ENCODE data around the gene DNAL4. TPM values are rescaled to one million over a fixed set of nuclear protein-coding genes. Genes with fewer than 3 reads are reported as not detected.

Gene DNAL4
- total RNA-seq, 1 experiment from 2014 or later, result 19.9 TPM

DNA sequence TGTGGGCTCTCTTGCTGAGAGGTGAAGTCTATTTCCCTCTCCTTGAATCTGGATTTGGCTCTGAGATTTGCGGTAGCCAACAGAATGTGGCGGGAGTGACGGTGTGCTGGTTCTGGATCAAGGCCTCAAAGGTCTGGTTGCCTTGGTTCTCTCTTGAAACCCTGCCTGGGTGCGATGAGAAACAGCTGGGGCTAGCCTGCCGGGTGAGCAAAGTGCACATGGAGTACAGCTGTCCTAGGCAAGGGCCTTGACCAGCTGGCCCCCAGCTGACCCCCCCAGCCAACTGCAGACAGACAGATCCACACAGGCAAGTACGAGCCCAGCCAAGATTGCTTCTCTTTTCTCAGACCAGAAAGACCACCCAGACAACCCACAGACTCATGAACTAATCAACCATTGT is 49.0 kb downstream of the DNAL4 start:
- no peak overlapping the region for H3K27ac ChIP-seq
- H3K36me3 ChIP-seq, result peaks cover 99% of the 10 kb centered on the region
- no peaks in the 10 kb centered on the region for H3K9me3 ChIP-seq (replicated peaks)
- no peaks in the 10 kb centered on the region for H3K4me1 ChIP-seq (replicated peaks)
- no peaks in the 10 kb centered on the region for H3K27me3 ChIP-seq (replicated peaks)
- no peak for DNase-seq (ENCODE audit: low read depth in 1 of 2, low spot score in 2 of 2)
- H3K4me3 ChIP-seq, result no peak overlapping the region

DNA sequence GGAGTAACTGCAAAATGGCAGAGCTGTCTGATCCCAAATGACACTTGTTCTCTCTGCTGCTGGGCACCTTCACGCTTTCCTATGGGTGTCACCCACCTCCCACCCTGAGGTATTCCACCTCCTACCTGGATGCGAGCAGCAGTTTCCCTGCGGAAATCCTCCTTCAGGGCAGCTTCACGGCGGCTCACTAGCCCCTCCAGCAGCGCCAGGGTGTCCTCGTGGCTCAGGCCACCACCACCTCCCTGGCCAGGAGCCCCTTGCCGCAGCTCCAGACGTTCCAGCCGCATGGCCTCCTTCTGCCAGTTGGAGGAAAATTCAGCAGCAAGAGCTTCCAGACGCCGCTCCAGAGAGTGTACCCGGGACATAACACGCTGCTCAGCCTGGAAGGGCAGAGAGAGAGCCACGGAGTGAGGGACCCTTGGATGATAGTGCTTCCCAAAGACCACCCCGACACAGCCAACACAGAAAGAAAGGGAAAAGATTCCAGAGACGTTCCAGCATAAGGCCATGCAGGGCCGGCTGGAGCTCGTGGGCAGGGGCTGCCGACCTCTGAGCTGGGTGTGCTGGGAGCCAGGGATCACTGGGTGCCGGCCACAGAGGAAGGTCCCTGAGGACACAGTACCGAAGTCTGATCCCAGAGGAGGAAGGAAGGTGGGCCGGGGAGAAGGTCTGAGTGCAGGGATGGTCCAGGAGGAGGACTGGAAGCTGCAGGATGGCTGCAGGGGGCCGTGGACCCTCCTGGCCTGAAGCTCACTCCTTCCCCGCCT is 51.6 kb downstream of the DNAL4 start:
- H3K4me3 ChIP-seq, result no peak overlapping the region

DNA sequence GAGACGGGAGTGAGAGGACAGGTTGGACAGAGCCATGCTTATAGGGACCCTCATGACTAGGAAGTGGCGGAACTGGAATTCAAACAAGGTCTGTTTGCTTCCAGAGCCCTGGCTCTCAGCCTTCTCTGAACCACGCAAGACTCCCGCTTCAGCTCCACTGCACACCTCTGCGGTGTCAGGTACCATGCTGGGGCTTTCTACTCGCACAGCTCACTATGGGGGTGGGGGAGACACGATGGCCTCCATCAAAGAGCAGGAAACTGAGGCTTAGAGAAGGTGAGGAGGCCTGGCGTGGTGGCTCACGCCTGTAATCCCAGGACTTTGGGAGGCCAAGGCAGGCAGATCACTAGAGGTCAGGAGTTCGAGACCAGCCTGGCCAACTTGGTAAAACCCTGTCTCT is 52.4 kb downstream of the DNAL4 start:
- H3K36me3 ChIP-seq, result peaks cover 99% of the 10 kb centered on the region
- no peaks in the 10 kb centered on the region for H3K9me3 ChIP-seq (replicated peaks)
- H3K4me3 ChIP-seq, result no peak overlapping the region
- H3K4me1 ChIP-seq (replicated peaks), result no peaks in the 10 kb centered on the region
- no peaks in the 10 kb centered on the region for H3K27me3 ChIP-seq (replicated peaks)
- no peak overlapping the region for H3K27ac ChIP-seq
- no peak for DNase-seq (ENCODE audit: low read depth in 1 of 2, low spot score in 2 of 2)

More for the DNA sequence above, 51.6 kb downstream of the DNAL4 start:
- DNase-seq (ENCODE audit: low read depth in 1 of 2, low spot score in 2 of 2), result no peak
- Histone ChIP-seq H3K27ac (no peak overlapping the region), H3K4me1 (replicated peaks) (no peaks in the 10 kb centered on the region), H3K9me3 (replicated peaks) (no peaks in the 10 kb centered on the region), H3K27me3 (replicated peaks) (no peaks in the 10 kb centered on the region), H3K36me3 (peaks cover 99% of the 10 kb centered on the region)

DNA sequence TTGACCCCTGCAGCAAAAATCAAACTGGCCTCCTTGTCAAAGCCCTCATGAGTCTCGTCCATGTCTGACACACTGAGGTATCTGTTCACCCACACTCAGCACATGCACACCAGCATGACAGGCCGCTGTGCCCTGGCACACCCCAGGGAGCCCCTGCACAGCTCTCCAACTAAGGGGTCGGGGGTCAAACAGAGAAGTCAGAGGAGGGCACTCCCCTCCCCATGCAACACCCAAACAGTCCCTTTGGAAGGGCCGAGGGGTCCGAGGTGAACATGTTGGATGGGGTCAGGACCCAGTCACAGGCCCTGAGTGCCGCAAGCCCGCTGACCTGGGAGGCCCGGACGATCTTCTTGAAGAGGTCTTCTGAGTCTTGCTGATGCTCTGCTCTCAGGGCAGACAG is 52.8 kb downstream of the DNAL4 start:
- H3K9me3 ChIP-seq (replicated peaks), result no peaks in the 10 kb centered on the region
- DNase-seq (ENCODE audit: low read depth in 1 of 2, low spot score in 2 of 2), result no peak
- no peaks in the 10 kb centered on the region for H3K4me1 ChIP-seq (replicated peaks)
- peaks cover 99% of the 10 kb centered on the region for H3K36me3 ChIP-seq
- no peak overlapping the region for H3K4me3 ChIP-seq
- H3K27me3 ChIP-seq (replicated peaks), result no peaks in the 10 kb centered on the region
- H3K27ac ChIP-seq, result no peak overlapping the region

DNA sequence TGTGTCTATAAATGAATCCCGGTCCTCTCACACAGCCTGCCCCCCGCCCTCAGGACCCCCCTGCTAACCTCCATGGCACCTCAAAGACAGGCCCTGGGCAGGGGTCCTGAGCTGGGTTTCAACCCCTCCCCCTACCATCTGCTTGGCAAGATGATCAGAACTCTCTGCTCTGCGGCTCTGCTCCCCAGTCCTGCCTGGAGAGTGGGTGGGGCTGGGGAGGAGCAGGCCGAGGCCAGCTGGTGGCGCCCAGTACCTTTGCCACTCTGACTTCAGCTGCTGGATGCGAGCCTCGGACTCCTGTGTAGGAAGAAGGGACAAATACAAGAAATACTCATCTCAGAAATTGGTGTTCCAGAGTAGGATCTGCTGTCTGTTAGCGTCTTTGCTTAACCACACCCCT is 53.2 kb downstream of the DNAL4 start:
- H3K27ac ChIP-seq, result no peak overlapping the region
- no peaks in the 10 kb centered on the region for H3K4me1 ChIP-seq (replicated peaks)
- DNase-seq (ENCODE audit: low read depth in 1 of 2, low spot score in 2 of 2), result no peak
- H3K4me3 ChIP-seq, result no peak overlapping the region
- peaks cover 99% of the 10 kb centered on the region for H3K36me3 ChIP-seq
- H3K27me3 ChIP-seq (replicated peaks), result no peaks in the 10 kb centered on the region
- no peaks in the 10 kb centered on the region for H3K9me3 ChIP-seq (replicated peaks)

DNA sequence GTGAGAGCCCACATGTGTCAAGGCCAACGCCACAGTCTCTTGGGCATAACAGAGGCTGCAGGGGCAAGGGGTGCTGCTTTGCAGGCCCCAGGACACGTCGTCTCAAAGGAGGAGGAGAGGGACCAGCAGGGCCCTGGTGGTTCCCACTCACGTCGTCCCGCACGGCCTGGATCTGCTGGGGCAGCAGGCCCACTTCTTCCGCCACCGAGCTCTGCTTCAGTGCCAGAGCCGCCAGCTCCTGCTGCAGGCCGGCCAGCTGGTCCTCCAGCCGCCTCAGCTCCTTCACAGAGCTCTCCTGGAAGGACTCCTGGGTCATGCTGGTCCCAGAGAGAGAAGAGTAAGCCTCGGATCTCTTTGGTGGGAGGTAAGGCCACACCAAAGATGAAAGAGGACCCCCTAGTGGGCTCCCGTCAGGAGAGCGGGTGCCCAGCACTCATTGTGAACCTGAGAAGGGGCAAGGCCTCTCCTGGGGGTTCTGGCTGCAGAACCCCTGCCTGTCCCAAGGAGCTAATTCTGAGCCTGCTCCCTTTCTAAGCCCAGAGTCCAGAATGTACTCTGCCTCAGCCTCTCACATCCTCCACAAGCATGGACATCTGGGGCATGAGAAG is 53.7 kb downstream of the DNAL4 start:
- peaks cover 99% of the 10 kb centered on the region for H3K36me3 ChIP-seq
- no peaks in the 10 kb centered on the region for H3K4me1 ChIP-seq (replicated peaks)
- H3K9me3 ChIP-seq (replicated peaks), result no peaks in the 10 kb centered on the region
- no peaks in the 10 kb centered on the region for H3K27me3 ChIP-seq (replicated peaks)
- no peak overlapping the region for H3K27ac ChIP-seq
- H3K4me3 ChIP-seq, result no peak overlapping the region
- DNase-seq (ENCODE audit: low read depth in 1 of 2, low spot score in 2 of 2), result no peak

DNA sequence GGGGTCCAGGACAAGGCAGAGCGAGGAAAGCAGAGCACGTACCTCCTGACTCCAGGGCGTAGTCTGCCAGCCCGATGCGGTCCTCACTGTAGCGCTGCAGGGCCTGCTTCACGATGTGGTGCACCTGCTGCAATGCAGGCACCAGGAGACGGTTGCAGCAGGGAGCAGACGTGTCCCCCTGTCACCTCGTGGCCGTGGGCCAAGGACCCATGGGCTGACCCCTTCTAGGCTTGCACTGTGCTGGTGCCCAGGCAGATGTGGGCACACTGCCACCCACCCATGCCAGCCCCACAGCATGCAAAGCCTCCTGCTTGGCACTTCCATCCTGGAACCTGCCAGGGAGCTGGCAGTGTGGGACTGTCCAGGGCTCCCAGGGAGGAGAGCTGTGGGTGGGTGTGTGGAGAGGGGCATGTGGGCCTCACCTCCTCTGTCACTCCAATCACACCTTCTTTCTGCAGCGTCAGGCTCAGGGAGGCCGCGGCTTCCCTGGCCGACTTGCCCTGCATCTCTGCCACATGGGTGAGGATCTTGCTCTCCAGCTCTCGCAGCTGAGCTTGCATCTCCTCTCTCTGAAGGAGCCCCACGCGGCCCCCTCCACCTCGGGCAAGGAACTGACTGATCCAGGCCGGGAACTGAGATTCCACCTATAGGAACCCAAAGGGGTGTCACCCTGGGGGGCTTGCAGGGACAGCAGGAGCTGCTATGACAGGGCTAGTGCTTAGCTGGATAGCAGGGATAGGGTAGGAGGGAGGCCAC is 54.5 kb downstream of the DNAL4 start:
- no peak for DNase-seq (ENCODE audit: low read depth in 1 of 2, low spot score in 2 of 2)
- Histone ChIP-seq H3K9me3 (replicated peaks) (no peaks in the 10 kb centered on the region), H3K4me3 (no peak overlapping the region), H3K27ac (no peak overlapping the region), H3K36me3 (peaks cover 99% of the 10 kb centered on the region), H3K4me1 (replicated peaks) (no peaks in the 10 kb centered on the region), H3K27me3 (replicated peaks) (no peaks in the 10 kb centered on the region)

DNA sequence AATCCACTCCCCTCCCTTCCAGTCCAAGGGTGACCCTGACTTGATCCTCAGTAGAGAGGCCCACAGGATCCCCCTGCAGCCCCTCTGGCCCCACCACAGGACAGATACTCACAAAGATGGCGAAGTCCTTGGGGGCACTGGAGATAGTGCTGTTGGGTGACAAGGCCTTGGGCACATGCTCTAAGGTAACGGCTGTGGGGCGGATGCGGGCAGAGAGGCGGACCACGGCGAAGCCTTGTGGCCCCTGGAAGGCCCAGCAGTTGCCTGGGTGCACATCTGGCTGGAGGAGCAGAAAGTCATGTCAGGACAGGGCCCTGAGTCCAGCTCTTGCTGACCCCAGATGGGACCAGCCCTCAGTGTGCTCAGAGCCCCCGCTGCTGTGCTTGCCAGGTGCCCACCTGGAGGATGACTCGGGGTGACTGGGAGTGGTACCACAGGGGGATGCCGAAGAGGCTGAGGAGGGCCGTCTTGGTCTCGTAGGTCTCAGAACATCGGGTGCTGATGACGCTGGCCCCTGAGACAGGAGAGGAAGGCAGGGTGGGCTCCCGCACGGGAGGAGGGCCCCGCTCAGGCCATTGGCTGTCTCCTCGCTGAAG is 55.4 kb downstream of the DNAL4 start:
- Histone ChIP-seq H3K4me1 (replicated peaks) (no peaks in the 10 kb centered on the region), H3K4me3 (no peak overlapping the region), H3K27me3 (replicated peaks) (no peaks in the 10 kb centered on the region), H3K36me3 (peaks cover 99% of the 10 kb centered on the region), H3K27ac (no peak overlapping the region), H3K9me3 (replicated peaks) (no peaks in the 10 kb centered on the region)
- no peak for DNase-seq (ENCODE audit: low read depth in 1 of 2, low spot score in 2 of 2)

DNA sequence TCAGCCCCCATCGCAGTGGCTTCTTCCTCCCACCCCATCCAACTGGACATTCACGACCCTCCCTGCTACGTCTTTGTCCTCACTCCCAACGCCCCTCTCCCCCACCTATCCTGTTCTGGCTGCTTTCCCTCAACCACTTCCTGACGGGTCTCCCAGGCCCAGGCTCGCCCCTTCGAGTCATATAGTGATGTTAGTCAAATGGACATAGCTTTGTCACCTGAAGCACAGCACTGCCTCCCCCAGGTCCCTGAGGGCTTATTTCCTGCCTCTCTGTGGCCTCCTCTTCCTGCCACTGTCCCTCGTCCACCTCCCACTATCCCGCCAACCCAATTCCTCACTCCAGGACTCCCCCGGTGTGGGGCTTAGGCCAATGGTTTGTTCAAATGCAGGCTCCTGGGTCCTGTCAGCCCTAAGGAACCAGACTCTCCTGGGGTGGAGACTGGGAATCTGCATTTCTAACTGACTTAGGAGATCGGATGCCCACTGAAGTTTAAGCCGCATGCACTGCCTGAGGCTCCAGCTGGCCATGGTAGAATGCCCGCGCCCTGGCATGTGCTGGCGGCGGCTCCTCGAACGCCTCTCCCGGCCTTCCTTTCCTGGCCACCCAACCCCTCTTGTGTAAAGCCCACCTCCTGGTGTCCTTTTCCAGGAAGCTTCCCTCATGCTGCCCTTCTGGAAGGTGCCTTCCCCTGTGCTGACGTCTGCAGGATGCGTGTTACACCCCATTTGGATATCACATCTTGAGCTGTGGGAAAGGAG is 56.5 kb downstream of the DNAL4 start:
- no peak overlapping the region for H3K4me3 ChIP-seq
- peaks cover 100% of the 10 kb centered on the region for H3K36me3 ChIP-seq
- H3K9me3 ChIP-seq (replicated peaks), result no peaks in the 10 kb centered on the region
- no peak overlapping the region for H3K27ac ChIP-seq
- no peak for DNase-seq (ENCODE audit: low read depth in 1 of 2, low spot score in 2 of 2)
- H3K4me1 ChIP-seq (replicated peaks), result no peaks in the 10 kb centered on the region
- H3K27me3 ChIP-seq (replicated peaks), result no peaks in the 10 kb centered on the region

DNA sequence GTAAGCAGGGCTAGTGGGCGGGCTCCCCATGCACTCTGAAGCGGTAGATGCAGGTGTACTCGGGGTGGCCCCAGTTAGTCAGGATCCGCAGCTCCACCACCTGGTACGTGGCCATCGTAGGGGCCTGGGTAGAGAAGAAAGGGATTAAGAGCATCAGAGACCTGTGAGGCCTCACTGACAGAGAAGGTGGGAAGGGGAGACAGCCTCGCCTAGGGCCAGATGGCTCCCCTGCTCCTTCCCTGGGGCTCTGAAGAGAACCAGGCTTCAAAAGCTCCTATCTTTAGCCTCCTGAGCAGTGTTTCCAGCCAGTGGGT is 57.7 kb downstream of the DNAL4 start:
- H3K27me3 ChIP-seq (replicated peaks), result no peaks in the 10 kb centered on the region
- no peak for DNase-seq (ENCODE audit: low read depth in 1 of 2, low spot score in 2 of 2)
- H3K36me3 ChIP-seq, result peaks cover 100% of the 10 kb centered on the region
- H3K27ac ChIP-seq, result no peak overlapping the region
- H3K9me3 ChIP-seq (replicated peaks), result no peaks in the 10 kb centered on the region
- no peak overlapping the region for H3K4me3 ChIP-seq
- no peaks in the 10 kb centered on the region for H3K4me1 ChIP-seq (replicated peaks)

DNA sequence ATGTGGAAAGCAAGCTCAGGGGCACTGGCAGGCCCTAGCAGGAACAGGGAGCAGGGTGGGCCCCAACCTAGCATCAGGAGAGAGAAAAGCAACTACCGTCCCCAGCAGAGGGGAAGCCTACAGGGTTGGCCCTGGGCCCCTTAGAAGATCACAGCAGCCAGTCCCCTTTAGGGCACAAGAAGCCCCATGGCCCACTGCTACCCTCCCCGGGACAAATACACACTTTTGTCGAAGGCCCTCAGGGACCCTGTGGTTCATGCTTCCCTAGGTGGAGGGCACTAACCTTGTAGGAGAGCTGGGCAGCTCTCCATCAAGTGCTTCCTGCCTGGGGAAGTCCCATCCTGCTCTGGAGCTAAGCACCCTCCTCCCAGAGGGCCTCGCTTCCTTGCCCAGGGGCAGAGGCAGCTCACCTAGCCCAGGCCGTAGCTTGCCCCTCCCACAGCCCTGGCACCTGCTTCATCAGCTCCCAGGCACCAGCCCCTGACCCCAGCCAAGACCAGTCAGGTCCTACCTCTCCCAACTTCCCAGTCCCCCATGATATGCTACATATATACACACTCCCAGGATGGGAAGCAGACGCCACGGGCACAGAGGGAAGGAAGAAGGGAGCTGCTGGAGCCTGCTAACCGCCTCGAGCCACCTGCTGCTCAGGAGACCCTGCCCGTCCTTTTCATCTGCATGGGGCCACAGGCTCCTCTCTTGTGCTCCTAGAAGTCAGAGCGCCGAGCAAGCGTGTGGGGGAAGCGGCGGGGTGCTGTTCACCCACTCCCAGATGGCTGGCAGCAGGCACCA is 58.3 kb downstream of the DNAL4 start:
- no peak for DNase-seq (ENCODE audit: low read depth in 1 of 2, low spot score in 2 of 2)
- peaks cover 100% of the 10 kb centered on the region for H3K36me3 ChIP-seq
- H3K9me3 ChIP-seq (replicated peaks), result no peaks in the 10 kb centered on the region
- H3K4me3 ChIP-seq, result no peak overlapping the region
- no peaks in the 10 kb centered on the region for H3K27me3 ChIP-seq (replicated peaks)
- H3K27ac ChIP-seq, result no peak overlapping the region
- no peaks in the 10 kb centered on the region for H3K4me1 ChIP-seq (replicated peaks)

DNA sequence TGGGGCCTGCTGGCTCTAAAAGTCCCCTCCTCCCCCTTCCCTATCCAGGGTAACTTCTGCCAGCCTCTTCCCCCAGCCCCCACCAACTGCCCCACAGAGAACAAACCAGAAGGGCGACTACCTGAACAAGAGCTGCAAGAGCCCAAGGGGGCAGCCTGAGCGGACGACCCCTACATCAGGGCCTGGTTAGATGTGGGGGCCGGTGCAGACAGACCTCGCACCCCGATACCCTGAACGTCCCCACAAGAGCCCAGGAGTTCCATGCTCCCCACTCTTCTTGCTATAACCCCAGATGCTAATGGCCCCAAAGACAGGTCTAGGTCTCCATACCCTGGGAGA is 58.8 kb downstream of the DNAL4 start:
- Histone ChIP-seq H3K27ac (no peak overlapping the region), H3K36me3 (peaks cover 100% of the 10 kb centered on the region), H3K9me3 (replicated peaks) (no peaks in the 10 kb centered on the region), H3K27me3 (replicated peaks) (no peaks in the 10 kb centered on the region), H3K4me3 (no peak overlapping the region), H3K4me1 (replicated peaks) (no peaks in the 10 kb centered on the region)
- no peak for DNase-seq (ENCODE audit: low read depth in 1 of 2, low spot score in 2 of 2)

All from SJSA1 (cell line).